K562 (cell line): ENCODE results near the gene DNALI1. TPM values are rescaled to one million over a fixed set of nuclear protein-coding genes. Genes with fewer than 3 reads are reported as not detected.

Experiments used
- CCAR2 ChIP-seq: fragments of 200-400 bp; formaldehyde crosslinking; IDR thresholded peaks from 2 replicates; pipeline ENCODE4 v1.6.1; 2017; ENCODE audit warnings: mild to moderate bottlenecking, low read depth, low read length
- FOXA1 ChIP-seq: fragments of 450-650 bp; IDR thresholded peaks from 2 replicates; pipeline ENCODE4 v1.6.1; 2016; ENCODE audit warnings: mild to moderate bottlenecking, borderline replicate concordance
- MEF2D ChIP-seq: conservative IDR thresholded peaks from 2 replicates; pipeline ENCODE4 v1.6.1; 2016; ENCODE audit warnings: low read depth, missing genetic modification characterization, missing compliant biosample characterization
- MITF ChIP-seq: IDR thresholded peaks from 2 replicates; pipeline ENCODE4 v1.6.1; 2014; ENCODE audit warnings: antibody characterized with exemption
- MTF1 ChIP-seq: fragments of 250-450 bp; sonication (Bioruptor Pico); IDR thresholded peaks from 2 replicates; pipeline ENCODE4 v1.9.0; 2021; ENCODE audit warnings: moderate library complexity, mild to moderate bottlenecking, inconsistent platforms, borderline replicate concordance
- MXI1 ChIP-seq: IDR thresholded peaks from 2 replicates; pipeline ENCODE4 v1.6.1; 2011; ENCODE audit warnings: low read depth, mild to moderate bottlenecking, improper control_type of control experiment, low read length
- PHF21A ChIP-seq: fragments of 450-650 bp; IDR thresholded peaks from 2 replicates; pipeline ENCODE4 v1.6.1; 2017; ENCODE audit warnings: low read depth, borderline replicate concordance
- POLR3A ChIP-seq: IDR thresholded peaks from 2 replicates; pipeline ENCODE4 v1.6.1; 2011; ENCODE audit warnings: borderline replicate concordance, mild to moderate bottlenecking, moderate library complexity; ENCODE audit not compliant: insufficient read length, insufficient read depth; ENCODE audit errors: extremely low read depth
- RBM25 ChIP-seq: fragments of 200-400 bp; formaldehyde crosslinking; IDR thresholded peaks from 2 replicates; pipeline ENCODE4 v1.6.1; 2018; ENCODE audit warnings: low read length, low read depth, moderate library complexity; ENCODE audit not compliant: severe bottlenecking
- SMARCC2 ChIP-seq: fragments of 450-650 bp; IDR thresholded peaks from 2 replicates; pipeline ENCODE4 v1.6.1; 2017; ENCODE audit warnings: antibody characterized with exemption, moderate library complexity, mild to moderate bottlenecking, low read depth
- SNAPC5 ChIP-seq: fragments of 250-450 bp; sonication (Bioruptor Pico); IDR thresholded peaks from 2 replicates; pipeline ENCODE4 v1.8.0; 2021; ENCODE audit warnings: moderate library complexity, mild to moderate bottlenecking, inconsistent platforms
- ZBTB26 ChIP-seq: fragments of 450-650 bp; formaldehyde crosslinking; IDR thresholded peaks from 2 replicates; pipeline ENCODE4 v1.4.0; 2022; ENCODE audit warnings: missing genetic modification characterization
- ZBTB7A ChIP-seq: IDR thresholded peaks from 2 replicates; pipeline ENCODE4 v1.6.1; 2011; ENCODE audit warnings: low read depth, mild to moderate bottlenecking, low read length, moderate library complexity, borderline replicate concordance; ENCODE audit not compliant: control insufficient read depth
- ZNF197 ChIP-seq: fragments of 200-800 bp; sonication (Bioruptor generic); IDR thresholded peaks from 2 replicates; pipeline ENCODE4 v1.6.1; 2016; ENCODE audit warnings: low read depth, missing genetic modification characterization, missing compliant biosample characterization
- ZNF699 ChIP-seq: fragments of 250-450 bp; sonication (Bioruptor Pico); IDR thresholded peaks from 2 replicates; pipeline ENCODE4 v1.8.0; 2021; ENCODE audit warnings: mild to moderate bottlenecking, moderate library complexity; ENCODE audit not compliant: insufficient replicate concordance
- ZNF79 ChIP-seq: fragments of 250-450 bp; sonication (Bioruptor Pico); IDR thresholded peaks from 2 replicates; pipeline ENCODE4 v1.4.0; 2020; ENCODE audit warnings: low read depth, mild to moderate bottlenecking, moderate library complexity
- ZSCAN29 ChIP-seq: fragments of 450-650 bp; IDR thresholded peaks from 2 replicates; pipeline ENCODE4 v1.6.1; 2017
- polyA plus RNA-seq, 8 experiments: library from polyadenylated mRNA; depleted of rRNA in 4 of 8; stranded (reverse) in 5 of 8; unstranded in 3 of 8; fragments of >200 nt; fragmentation: Nextera tagmentation in 2 of 8; fragmentation: Illumina TruSeq in 1 of 8; extraction: Ambion mirVana in 2 of 8; extraction: Trizol in 1 of 8; gene quantifications; 2 replicates each; pipeline versions ENCODE4 v1.2.1 to v1.2.3, GENCODE V29; 2011 to 2014; ENCODE audit warnings: inconsistent platforms in 1 of 8, missing spikeins in 1 of 8
- total RNA-seq, 7 experiments: library from RNA; depleted of rRNA in 6 of 7; stranded (reverse); fragments of >200 nt in 6 of 7; fragmentation: Illumina TruSeq in 2 of 7; extraction: Trizol in 2 of 7; gene quantifications; 2 replicates each; pipeline versions ENCODE4 v1.2.1 to v1.2.3, GENCODE V29; 2011 to 2021; ENCODE audit warnings: low replicate concordance in 1 of 7

DNALI1 gene
- total and polyA plus RNA-seq, 9 of the 15 experiments (the other 6 are each of a cell fraction or from before 2014, with no cell fraction given) = 0.87 to 5.6 (median 1.2) TPM

DNA sequence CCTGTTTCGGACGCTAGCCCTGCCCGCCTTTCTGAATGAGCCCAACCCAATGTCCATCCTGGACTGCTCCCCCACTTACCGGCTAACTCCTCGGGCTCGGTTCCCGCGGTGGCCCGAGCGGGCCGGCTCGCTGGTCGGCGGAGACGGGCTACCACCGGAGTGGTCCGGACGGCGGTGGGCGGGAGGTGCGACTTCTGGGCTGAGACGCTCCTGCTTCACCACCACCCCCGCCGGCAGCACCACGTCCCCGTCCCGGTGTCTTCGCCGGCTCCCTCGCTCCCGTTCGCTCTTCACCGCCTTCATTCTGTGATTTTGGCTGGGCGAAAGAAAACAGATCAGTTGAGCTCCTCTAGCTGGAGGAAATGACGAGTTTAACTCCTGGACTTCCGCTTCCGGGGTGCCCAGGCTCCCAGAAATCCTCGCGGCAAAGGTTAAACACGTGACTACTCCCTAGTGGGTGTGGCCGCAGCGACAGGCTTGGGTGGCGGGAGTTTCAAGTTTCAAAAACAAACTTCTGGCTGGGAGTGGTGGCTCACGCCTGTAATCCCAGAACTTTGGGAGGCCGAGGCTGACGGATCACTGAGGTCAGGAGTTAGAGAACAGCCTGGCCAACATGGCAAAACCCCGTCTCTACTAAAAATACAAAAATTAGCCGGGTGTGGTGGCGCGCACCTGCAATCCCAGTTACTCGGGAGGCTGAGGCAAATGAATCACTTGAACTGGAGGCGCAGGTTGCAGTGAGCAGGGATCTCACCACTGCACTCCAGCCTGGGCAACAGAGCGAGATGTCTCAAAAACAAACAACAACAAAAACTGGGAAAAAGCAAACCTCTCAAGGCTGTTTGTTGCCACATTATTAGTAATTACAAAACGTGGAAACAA, 2.6 kb upstream of the DNALI1 start, which contains the start of gene SNIP1 (continued):
- TF ChIP-seq CCAR2 (no peak), POLR3A (no peak), MTF1 (no peak), SNAPC5 (CRISPR knock-in tag) (no peak), MITF (peak; percentile 81), RBM25 (peak; percentile 81), ZNF197 (CRISPR knock-in tag) (0 out of 2 replicates have a peak, but pooled peaks have one; percentile 65), ZNF79 (CRISPR knock-in tag) (no peak), ZBTB26 (CRISPR knock-in tag) (no peak), ZSCAN29 (no peak), MEF2D (tag) (peak; percentile 32; the same call in 1 of the 2 replicates), PHF21A (no peak), MXI1 (no peak), ZNF699 (CRISPR knock-in tag) (no peak), FOXA1 (no peak), SMARCC2 (no peak), ZBTB7A (no peak; the same call in 1 of the 2 replicates)
